ENCODE data around the gene PROB1. TPM values are rescaled to one million over a fixed set of nuclear protein-coding genes. Genes with fewer than 3 reads are reported as not detected.

Gene PROB1
- total and polyA plus RNA-seq, 9 of the 15 experiments (the other 6 are each of a cell fraction or from before 2014, with no cell fraction given) = 0.01 to 1.8 (median 0.47) TPM

- Histone ChIP-seq H3K79me2 (ENCODE audit: control insufficient read depth, insufficient read depth, low read length) (no peaks in the 10 kb centered on the region), H3K4me2 (ENCODE audit: insufficient read depth, low read length) (no peak overlapping the region), H4K20me1 (replicated peaks; ENCODE audit: control insufficient read depth, insufficient read depth, low read length) (no peaks in the 10 kb centered on the region), H3K27ac (ENCODE audit: extremely low read depth, low read depth, low read length) (no peak overlapping the region), H3K27me3 (ENCODE audit: control insufficient read depth in 2 of 2, insufficient read depth in 2 of 2, low read length in 2 of 2) (no peaks in the 10 kb centered on the region), H2AFZ (ENCODE audit: low read depth, low read length) (no peak overlapping the region), H3K4me3 (no peak overlapping the region), H3K9me3 (replicated peaks; ENCODE audit: control insufficient read depth, insufficient read depth, low read depth, low read length) (no peaks in the 10 kb centered on the region), H3K9ac (ENCODE audit: insufficient read depth in 1 of 2, low read depth in 2 of 2, low read length in 2 of 2) (no peak overlapping the region), H3K9me1 (ENCODE audit: control insufficient read depth, insufficient read depth, low read length) (no peaks in the 10 kb centered on the region), H3K36me3 (ENCODE audit: control insufficient read depth, insufficient read depth, low read length) (no peaks in the 10 kb centered on the region), H3K4me1 (replicated peaks in 1 of 2; ENCODE audit: control insufficient read depth in 2 of 2, insufficient read depth in 2 of 2, low read length in 2 of 2) (peaks cover 4 to 13% of the 10 kb centered on the region in 2 experiments)
- WGBS (ENCODE audit: insufficient coverage, low coverage, missing lambda C conversion rate) = 77% methylated on average over 9 of the region's 9 CpGs
- DNase-seq (ENCODE audit: extremely low read depth in 1 of 4, low spot score in 3 of 4) (no peak), FAIRE-seq (no peak), ATAC-seq (no peak)
- TF ChIP-seq MEF2D (tag; conservative IDR thresholded peaks at IDR 0.05; ENCODE audit: low read depth) (no peak), UBTF (IDR thresholded peaks at IDR 0.05; ENCODE audit: borderline replicate concordance in 1 of 2, low read depth in 2 of 2, low read length in 2 of 2) (no peak), ZNF445 (CRISPR knock-in tag; IDR thresholded peaks at IDR 0.05; ENCODE audit: low read depth) (no peak), CBX5 (IDR thresholded peaks at IDR 0.05; ENCODE audit: borderline replicate concordance, low read depth) (no peak), FOXP1 (CRISPR knock-in tag; IDR thresholded peaks at IDR 0.05) (no peak), NRF1 (conservative IDR thresholded peaks at IDR 0.05 in 1 of 2, IDR thresholded peaks at IDR 0.05 in 1 of 2) (0 out of 4 replicates have a peak, but pooled peaks of 1 of the 2 experiments have one; percentile 13), GTF2E2 (tag; IDR thresholded peaks at IDR 0.05) (no peak), CREB3L1 (IDR thresholded peaks at IDR 0.05; ENCODE audit: borderline replicate concordance, low read depth) (no peak)
- ChIA-PET POLR2A (interaction anchor here (0.6 to 1.4 kb wide), 4 partner anchors 9 to 239 kb away, joined by 3 to 5 read pairs (median 4); partner anchors contain the start of gene SPATA24), CTCF (ENCODE audit: low intra/inter-chr PET ratio) (no interaction called here)
- in situ Hi-C loops (cut with MboI) (loop anchor here (10.0 kb wide), 1 partner anchor 350 kb away; no protein-coding TSS in a partner anchor), intact Hi-C loops (cut with micrococcal nuclease) (loop anchor here (5.0 kb wide), 1 partner anchor 127 kb away; no protein-coding TSS in a partner anchor)
- no TSS peak for BruUV-seq (replicated peaks)
Measured at GRCh38 chr5:139414581-139415130, 19.8 kb upstream of the PROB1 start.
